Activated CD4-positive, alpha-beta T cell treated with anti-CD3 and anti-CD28 coated beads for 36 hours (primary cell): Measurements from ENCODE around the gene TMEM225B. TPM values are rescaled to one million over a fixed set of nuclear protein-coding genes. Genes with fewer than 3 reads are reported as not detected.
"Not testable (repeated sequence)": the region's sequence is repeated elsewhere in the genome, so short reads cannot be mapped to it uniquely, and the experiment has no call there.

Source experiments
- ATAC-seq: fragments of 200-7000 bp; cut with Tn5 transposase; one replicate; pipeline ENCODE4 v1.10.0; 2021; ENCODE audit warnings: mild to moderate bottlenecking, moderate library complexity
- CTCF ChIA-PET: fragments of 350-600 bp; sonication (Branson Sonifier 250); formaldehyde crosslinking; loops from one replicate; lab custom pipeline; 2021; ENCODE audit warnings: antibody characterized with exemption; lab: Charles Lee
- POLR2A ChIA-PET: fragments of 350-600 bp; sonication (Branson Sonifier 250); formaldehyde crosslinking; loops from one replicate; lab custom pipeline; 2021; ENCODE audit warnings: antibody characterized with exemption, inconsistent platforms; lab: Charles Lee
- DNase-seq: peaks from one replicate; pipeline ENCODE4 v3.0.0-alpha.2; 2020
- H3K27ac Mint-ChIP-seq: one replicate; pipeline ENCODE4 v1.8.0; 2021; ENCODE audit warnings: mixed read lengths
- H3K27me3 Mint-ChIP-seq: one replicate; pipeline ENCODE4 v1.8.0; 2021; ENCODE audit warnings: mixed read lengths
- H3K36me3 Mint-ChIP-seq: one replicate; pipeline ENCODE4 v1.8.0; 2021; ENCODE audit warnings: low read depth, mixed read lengths
- H3K4me1 Mint-ChIP-seq: one replicate; pipeline ENCODE4 v1.8.0; 2021; ENCODE audit warnings: mixed read lengths
- H3K4me3 Mint-ChIP-seq: one replicate; pipeline ENCODE4 v1.8.0; 2021; ENCODE audit warnings: mild to moderate bottlenecking, moderate library complexity, mixed read lengths
- H3K9me3 Mint-ChIP-seq: one replicate; pipeline ENCODE4 v1.8.0; 2021; ENCODE audit warnings: low read depth, mixed read lengths
- intact Hi-C, 2 experiments: fragments of 100-400 bp; cut with DNase I in 1 of 2; cut with micrococcal nuclease in 1 of 2; formaldehyde crosslinking; loops; one replicate each; pipeline versions ENCODE4 v1.14.2 to v1.15.1; 2022 to 2024; cut with DNase I, micrococcal nuclease
- total RNA-seq, 2 experiments: library from RNA; stranded (reverse); gene quantifications; one replicate each; pipeline ENCODE4 v1.2.3, GENCODE V29; 2021

Gene TMEM225B
- total RNA-seq, 2 experiments from 2014 or later, result 0.57 to 0.58 TPM

GRCh38 chr7:99559175-99559915 is 38.7 kb upstream of the TMEM225B start:
- Mint-ChIP-seq H3K4me1 (peaks cover 54% of the 10 kb centered on the region), H3K4me3 (peak overlapping the region; percentile 94), H3K27ac (peak overlapping the region; percentile 96), H3K36me3 (peaks cover 54% of the 10 kb centered on the region), H3K27me3 (no peaks in the 10 kb centered on the region), H3K9me3 (no peaks in the 10 kb centered on the region)
- DNase-seq (no peak), ATAC-seq (no peak)
- POLR2A ChIA-PET, result interaction anchor here (1.1 to 1.9 kb wide), 4 partner anchors 59 to 360 kb away, joined by 3 to 9 read pairs (median 4); partner anchors contain the start of genes TRIM4 and ZNF394
- intact Hi-C loops, result loop anchor here (2.0 to 5.0 kb wide), 7 partner anchors 87 to 523 kb away; partner anchors contain the start of genes ARPC1A (in 1 of the 2), ARPC1B (in 1 of the 2), BUD31 (in 1 of the 2) and PDAP1 (in 1 of the 2)
- CTCF ChIA-PET, result interaction anchor here (0.6 to 1.0 kb wide), 4 partner anchors 21 to 508 kb away, joined by 3 to 6 read pairs (median 3); partner anchors contain the start of gene ZSCAN25

GRCh38 chr7:99560834-99561736 is 37.0 kb upstream of the TMEM225B start:
- no peak for ATAC-seq
- intact Hi-C loops, result no loop called here
- CTCF ChIA-PET, result interaction anchor here (0.6 kb wide), 2 partner anchors 34 to 57 kb away, joined by 3 read pairs; partner anchors contain the start of gene ZKSCAN5
- no peaks in the 10 kb centered on the region for H3K27me3 Mint-ChIP-seq
- POLR2A ChIA-PET, result no interaction called here
- no peak for DNase-seq
- H3K9me3 Mint-ChIP-seq, result no peaks in the 10 kb centered on the region
- H3K4me3 Mint-ChIP-seq, result peak overlapping the region; percentile 94
- peaks cover 52% of the 10 kb centered on the region for H3K4me1 Mint-ChIP-seq
- peaks cover 58% of the 10 kb centered on the region for H3K36me3 Mint-ChIP-seq
- peak overlapping the region; percentile 45 for H3K27ac Mint-ChIP-seq

- no peak for DNase-seq
- Mint-ChIP-seq H3K36me3 (peaks cover 58% of the 10 kb centered on the region), H3K4me3 (no peak overlapping the region), H3K27ac (no peak overlapping the region), H3K9me3 (no peaks in the 10 kb centered on the region), H3K27me3 (no peaks in the 10 kb centered on the region), H3K4me1 (peaks cover 49% of the 10 kb centered on the region)
- intact Hi-C loops, result no loop called here
- no peak for ATAC-seq
- CTCF ChIA-PET, result interaction anchor here (0.6 kb wide), 2 partner anchors 34 to 57 kb away, joined by 3 read pairs; partner anchors contain the start of gene ZKSCAN5
- POLR2A ChIA-PET, result no interaction called here
These were observed 36.4 kb upstream of the TMEM225B start for GRCh38 chr7:99561737-99562051.

- peaks cover 44% of the 10 kb centered on the region for H3K4me1 Mint-ChIP-seq
- intact Hi-C loops, result no loop called here
- no peak for DNase-seq
- H3K36me3 Mint-ChIP-seq, result peaks cover 56% of the 10 kb centered on the region
- ChIA-PET POLR2A (interaction anchor here (0.5 kb wide), 1 partner anchor 53 kb away, joined by 3 read pairs; no protein-coding TSS in a partner anchor), CTCF (no interaction called here)
- H3K27ac Mint-ChIP-seq, result peak overlapping the region; percentile 69
- ATAC-seq, result no peak
- no peaks in the 10 kb centered on the region for H3K27me3 Mint-ChIP-seq
- H3K9me3 Mint-ChIP-seq, result no peaks in the 10 kb centered on the region
- H3K4me3 Mint-ChIP-seq, result no peak overlapping the region
These were observed 35.8 kb upstream of the TMEM225B start for GRCh38 chr7:99562114-99562784.

GRCh38 chr7:99562832-99563231 is 35.2 kb upstream of the TMEM225B start:
- DNase-seq, result peak; percentile 73
- intact Hi-C loops, result no loop called here
- H3K27ac Mint-ChIP-seq, result peak overlapping the region; percentile 69

GRCh38 chr7:99563650-99564049 is 34.4 kb upstream of the TMEM225B start:
- peaks cover 53% of the 10 kb centered on the region for H3K36me3 Mint-ChIP-seq
- CTCF ChIA-PET, result no interaction called here
- POLR2A ChIA-PET, result interaction anchor here (0.7 kb wide), 1 partner anchor 64 kb away, joined by 3 read pairs; the partner anchor contains the start of gene ZNF394
- H3K9me3 Mint-ChIP-seq, result no peaks in the 10 kb centered on the region
- peak overlapping the region; percentile 45 for H3K27ac Mint-ChIP-seq
- intact Hi-C loops, result no loop called here
- no peak for DNase-seq
- no peak overlapping the region for H3K4me3 Mint-ChIP-seq
- no peak for ATAC-seq
- no peaks in the 10 kb centered on the region for H3K27me3 Mint-ChIP-seq
- peaks cover 41% of the 10 kb centered on the region for H3K4me1 Mint-ChIP-seq

More at GRCh38 chr7:99562832-99563231, 35.2 kb upstream of the TMEM225B start:
- Mint-ChIP-seq H3K4me1 (peaks cover 41% of the 10 kb centered on the region), H3K27me3 (no peaks in the 10 kb centered on the region), H3K9me3 (no peaks in the 10 kb centered on the region), H3K36me3 (peaks cover 54% of the 10 kb centered on the region), H3K4me3 (no peak overlapping the region)
- peak; percentile 71 for ATAC-seq
- ChIA-PET POLR2A (interaction anchor here (0.5 kb wide), 1 partner anchor 52 kb away, joined by 3 read pairs; no protein-coding TSS in a partner anchor), CTCF (no interaction called here)

- H3K4me3 Mint-ChIP-seq, ATAC-seq, DNase-seq, H3K27ac Mint-ChIP-seq, H3K27me3 Mint-ChIP-seq, intact Hi-C loops, H3K9me3 Mint-ChIP-seq, POLR2A ChIA-PET, H3K4me1 Mint-ChIP-seq: not testable (repeated sequence)
- CTCF ChIA-PET, result interaction anchor here (0.6 kb wide), 1 partner anchor 243 kb away, joined by 4 read pairs; the partner anchor contains the start of gene ARPC1A
- H3K36me3 Mint-ChIP-seq, result peaks cover 62% of the 10 kb centered on the region
These were observed 29.3 kb upstream of the TMEM225B start for GRCh38 chr7:99568770-99569169.

- Mint-ChIP-seq H3K9me3 (no peaks in the 10 kb centered on the region), H3K4me1 (no peaks in the 10 kb centered on the region), H3K27ac (no peak overlapping the region), H3K4me3 (no peak overlapping the region), H3K27me3 (no peaks in the 10 kb centered on the region), H3K36me3 (peaks cover 43% of the 10 kb centered on the region)
- intact Hi-C loops, result no loop called here
- DNase-seq (no peak), ATAC-seq (no peak)
- ChIA-PET POLR2A (no interaction called here), CTCF (no interaction called here)
These were observed 26.3 kb upstream of the TMEM225B start for GRCh38 chr7:99571768-99572167.

GRCh38 chr7:99573257-99573656 is 24.8 kb upstream of the TMEM225B start:
- no peak overlapping the region for H3K4me3 Mint-ChIP-seq
- H3K27ac Mint-ChIP-seq, result peak overlapping the region; percentile 55
- intact Hi-C loops, result no loop called here
- ChIA-PET POLR2A (no interaction called here), CTCF (no interaction called here)
- peaks cover 40% of the 10 kb centered on the region for H3K36me3 Mint-ChIP-seq
- peaks cover 2% of the 10 kb centered on the region for H3K4me1 Mint-ChIP-seq
- DNase-seq (no peak), ATAC-seq (no peak)
- H3K27me3 Mint-ChIP-seq, result no peaks in the 10 kb centered on the region
- H3K9me3 Mint-ChIP-seq, result no peaks in the 10 kb centered on the region

GRCh38 chr7:99576251-99576650 is 21.8 kb upstream of the TMEM225B start:
- Mint-ChIP-seq H3K27ac (no peak overlapping the region), H3K4me3 (no peak overlapping the region), H3K27me3 (no peaks in the 10 kb centered on the region), H3K9me3 (no peaks in the 10 kb centered on the region), H3K36me3 (peaks cover 27% of the 10 kb centered on the region), H3K4me1 (peaks cover 17% of the 10 kb centered on the region)
- DNase-seq (no peak), ATAC-seq (no peak)
- intact Hi-C loops, result no loop called here
- ChIA-PET CTCF (interaction anchor here (0.6 to 0.7 kb wide), 2 partner anchors 18 to 105 kb away, joined by 3 read pairs; partner anchors contain the start of gene ZNF655), POLR2A (no interaction called here)
